ENCODE measurements around the gene TNFSF4. TPM values are rescaled to one million over a fixed set of nuclear protein-coding genes. Genes with fewer than 3 reads are reported as not detected.
A peak's percentile ranks its signal among the peaks of the same experiment; 100 is the strongest.

The TNFSF4 gene
- total and polyA plus RNA-seq, 2 donors (not counting 1 experiment from before 2014, with no cell fraction given): 3.3 to 20.9 TPM

DNA sequence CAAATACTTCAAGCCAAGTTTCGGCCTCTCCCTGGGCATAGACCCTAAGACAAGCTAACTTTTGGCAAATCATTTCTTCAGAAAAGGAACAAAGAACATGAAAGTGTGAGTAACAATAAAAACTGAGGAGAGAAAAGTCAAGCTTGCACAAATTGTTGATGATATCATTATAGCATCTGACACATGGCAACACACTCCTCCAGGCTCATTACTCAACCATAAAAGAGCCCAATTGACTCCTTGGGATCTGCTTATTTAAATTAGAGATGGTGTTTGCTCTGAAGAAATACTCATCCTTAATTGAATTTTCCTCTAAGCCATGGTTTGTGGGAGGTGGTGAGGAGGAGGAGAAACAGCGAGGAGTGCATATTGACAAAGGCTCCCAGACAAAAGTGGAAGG is 54.5 kb downstream of the TNFSF4 start:
- no peaks in the 10 kb centered on the region for H4K20me1 ChIP-seq (ENCODE audit: control insufficient read depth, extremely low read depth, insufficient read depth, low read length)
- no peaks in the 10 kb centered on the region for H3K36me3 ChIP-seq (ENCODE audit: control insufficient read depth, insufficient read depth, low read length)
- no peak overlapping the region for H3K9ac ChIP-seq (ENCODE audit: insufficient read depth, low read length)
- H2AFZ ChIP-seq (ENCODE audit: low read length): no peak overlapping the region
- H3K4me2 ChIP-seq (ENCODE audit: extremely low read depth, insufficient read depth, low read length): no peak overlapping the region
- no peak overlapping the region for H3K4me3 ChIP-seq (replicated peaks in 1 of 4; ENCODE audit: control extremely low read depth in 1 of 4, insufficient read depth in 1 of 4, low read depth in 3 of 4, low read length in 4 of 4)
- TF ChIP-seq EZH2 (IDR thresholded peaks at IDR 0.05; ENCODE audit: low read length, missing control alignments) (no peak), CTCF (conservative IDR thresholded peaks at IDR 0.05 in 1 of 2, IDR thresholded peaks at IDR 0.05 in 1 of 2; ENCODE audit: low read depth in 1 of 2, low read length in 2 of 2) (no peak)
- no peak for DNase-seq (ENCODE audit: low read depth in 2 of 2)
- H3K79me2 ChIP-seq (ENCODE audit: control insufficient read depth, insufficient read depth, low read length): no peaks in the 10 kb centered on the region
- H3K27ac ChIP-seq (ENCODE audit: insufficient read depth, low read length): no peak overlapping the region
- H3K27me3 ChIP-seq (ENCODE audit: control insufficient read depth, insufficient read depth, low read length): no peaks in the 10 kb centered on the region
- H3K9me3 ChIP-seq (ENCODE audit: control insufficient read depth, insufficient read depth, low read depth, low read length): no peaks in the 10 kb centered on the region
- H3K4me1 ChIP-seq (ENCODE audit: control insufficient read depth, extremely low read depth, insufficient read depth, low read length): no peaks in the 10 kb centered on the region

DNA sequence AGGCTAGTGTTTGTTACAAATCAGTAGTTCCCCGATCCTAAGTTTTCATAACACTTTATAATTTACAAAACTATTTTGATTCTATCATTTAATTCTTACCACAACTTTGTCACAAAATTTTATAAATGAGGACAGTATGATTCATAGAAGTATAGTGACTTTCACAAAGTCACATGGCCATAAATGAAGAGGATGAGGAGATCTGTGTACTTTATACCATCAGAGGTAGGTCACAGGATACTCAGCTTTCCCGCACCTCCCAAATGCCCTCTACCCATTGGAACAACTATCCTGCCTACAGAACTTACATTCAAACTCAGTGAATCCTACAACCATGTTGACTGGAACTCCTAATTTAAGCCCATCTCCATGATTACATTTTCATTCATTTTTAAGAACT is 56.3 kb downstream of the TNFSF4 start:
- no peaks in the 10 kb centered on the region for H3K79me2 ChIP-seq (ENCODE audit: control insufficient read depth, insufficient read depth, low read length)
- no peak overlapping the region for H3K4me3 ChIP-seq (replicated peaks in 1 of 4; ENCODE audit: control extremely low read depth in 1 of 4, insufficient read depth in 1 of 4, low read depth in 3 of 4, low read length in 4 of 4)
- no peaks in the 10 kb centered on the region for H3K9me3 ChIP-seq (ENCODE audit: control insufficient read depth, insufficient read depth, low read depth, low read length)
- H3K27me3 ChIP-seq (ENCODE audit: control insufficient read depth, insufficient read depth, low read length): no peaks in the 10 kb centered on the region
- no peaks in the 10 kb centered on the region for H4K20me1 ChIP-seq (ENCODE audit: control insufficient read depth, extremely low read depth, insufficient read depth, low read length)
- TF ChIP-seq CTCF (conservative IDR thresholded peaks at IDR 0.05 in 1 of 2, IDR thresholded peaks at IDR 0.05 in 1 of 2; ENCODE audit: low read depth in 1 of 2, low read length in 2 of 2) (no peak), EZH2 (IDR thresholded peaks at IDR 0.05; ENCODE audit: low read length, missing control alignments) (no peak)
- H3K27ac ChIP-seq (ENCODE audit: insufficient read depth, low read length): no peak overlapping the region
- no peaks in the 10 kb centered on the region for H3K36me3 ChIP-seq (ENCODE audit: control insufficient read depth, insufficient read depth, low read length)
- no peak overlapping the region for H3K9ac ChIP-seq (ENCODE audit: insufficient read depth, low read length)
- no peaks in the 10 kb centered on the region for H3K4me1 ChIP-seq (ENCODE audit: control insufficient read depth, extremely low read depth, insufficient read depth, low read length)
- no peak for DNase-seq (ENCODE audit: low read depth in 2 of 2)
- H2AFZ ChIP-seq (ENCODE audit: low read length): no peak overlapping the region
- no peak overlapping the region for H3K4me2 ChIP-seq (ENCODE audit: extremely low read depth, insufficient read depth, low read length)

DNA sequence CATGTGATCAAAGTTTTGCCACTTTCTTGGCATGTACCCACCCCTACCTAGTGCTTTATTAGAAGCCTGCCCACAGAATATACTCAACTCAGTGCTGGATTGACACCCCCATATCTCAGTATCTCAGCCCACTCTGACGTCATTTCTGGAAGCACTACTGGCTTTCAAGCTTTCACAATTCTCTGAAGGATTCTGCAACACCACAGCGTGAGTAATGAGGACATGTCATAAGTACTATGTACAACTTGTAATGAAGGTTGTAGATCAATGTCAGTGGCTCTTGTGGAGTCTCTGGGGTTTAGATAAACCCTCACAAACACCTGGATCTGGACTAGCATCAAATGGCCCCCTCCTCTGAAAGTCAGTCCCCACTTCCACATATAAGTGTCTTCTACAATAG is 57.2 kb downstream of the TNFSF4 start:
- H3K27ac ChIP-seq (ENCODE audit: insufficient read depth, low read length): no peak overlapping the region
- peak; percentile 75 to 95 for DNase-seq (ENCODE audit: low read depth in 2 of 2)
- no peak overlapping the region for H3K4me3 ChIP-seq (replicated peaks in 1 of 4; ENCODE audit: control extremely low read depth in 1 of 4, insufficient read depth in 1 of 4, low read depth in 3 of 4, low read length in 4 of 4)
- no peak overlapping the region for H3K4me2 ChIP-seq (ENCODE audit: extremely low read depth, insufficient read depth, low read length)
- H2AFZ ChIP-seq (ENCODE audit: low read length): no peak overlapping the region
- no peak overlapping the region for H3K9ac ChIP-seq (ENCODE audit: insufficient read depth, low read length)
- H3K9me3 ChIP-seq (ENCODE audit: control insufficient read depth, insufficient read depth, low read depth, low read length): no peaks in the 10 kb centered on the region
- no peaks in the 10 kb centered on the region for H3K4me1 ChIP-seq (ENCODE audit: control insufficient read depth, extremely low read depth, insufficient read depth, low read length)
- H4K20me1 ChIP-seq (ENCODE audit: control insufficient read depth, extremely low read depth, insufficient read depth, low read length): no peaks in the 10 kb centered on the region
- no peaks in the 10 kb centered on the region for H3K36me3 ChIP-seq (ENCODE audit: control insufficient read depth, insufficient read depth, low read length)
- H3K79me2 ChIP-seq (ENCODE audit: control insufficient read depth, insufficient read depth, low read length): no peaks in the 10 kb centered on the region
- TF ChIP-seq CTCF (conservative IDR thresholded peaks at IDR 0.05 in 1 of 2, IDR thresholded peaks at IDR 0.05 in 1 of 2; ENCODE audit: low read depth in 1 of 2, low read length in 2 of 2): no peak
- TF ChIP-seq EZH2 (IDR thresholded peaks at IDR 0.05; ENCODE audit: low read length, missing control alignments): no peak
- no peaks in the 10 kb centered on the region for H3K27me3 ChIP-seq (ENCODE audit: control insufficient read depth, insufficient read depth, low read length)

All from fibroblast of lung (primary cell).